Keratinocyte (primary cell): ENCODE data around the gene TMEM106B. TPM values are rescaled to one million over a fixed set of nuclear protein-coding genes. Genes with fewer than 3 reads are reported as not detected.

Experiments used
- DNase-seq: peaks from one replicate; pipeline ENCODE4 v3.0.0-alpha.2; 2011; ENCODE audit warnings: low read depth, missing footprints, low spot score
- FAIRE-seq: peaks from 2 replicates; lab custom pipeline; 2011; peaks lifted over from hg19 to GRCh38; lab: Jason Lieb, UNC
- H2AFZ ChIP-seq: 2 replicates; pipeline ENCODE4 v1.6.0; 2012; ENCODE audit warnings: low read length, control low read depth, inconsistent platforms; ENCODE audit not compliant: control insufficient read depth
- H3K27ac ChIP-seq: 2 replicates; pipeline ENCODE4 v1.5.1; 2011; ENCODE audit warnings: low read length; ENCODE audit not compliant: control insufficient read depth, insufficient read depth
- H3K27me3 ChIP-seq: 3 replicates; pipeline ENCODE4 v1.6.0; 2011; ENCODE audit warnings: low read length; ENCODE audit not compliant: control insufficient read depth, insufficient read depth; ENCODE audit errors: extremely low read depth
- H3K36me3 ChIP-seq, 2 experiments: 2 replicates in 1 of 2; 3 replicates in 1 of 2; pipeline ENCODE4 v1.5.1; 2011; ENCODE audit warnings: low read length in 2 of 2, mild to moderate bottlenecking in 1 of 2; ENCODE audit not compliant: control insufficient read depth in 2 of 2, insufficient read depth in 2 of 2; ENCODE audit errors: extremely low read depth in 1 of 2
- H3K4me1 ChIP-seq: 3 replicates; pipeline ENCODE4 v1.5.1; 2011; ENCODE audit warnings: low read length; ENCODE audit not compliant: control insufficient read depth, insufficient read depth; ENCODE audit errors: extremely low read depth
- H3K4me2 ChIP-seq: 3 replicates; pipeline ENCODE4 v1.6.0; 2011; ENCODE audit warnings: low read depth, low read length; ENCODE audit not compliant: control insufficient read depth, insufficient read depth; ENCODE audit errors: extremely low read depth
- H3K4me3 ChIP-seq, 3 experiments: fragments of 200-600 bp in 1 of 3; sonication (generic) in 1 of 3; 2 replicates in 2 of 3; 3 replicates in 1 of 3; pipeline ENCODE4 v1.5.1; 2011 to 2016; ENCODE audit warnings: low read length in 3 of 3, mild to moderate bottlenecking in 3 of 3, control low read depth in 2 of 3, inconsistent platforms in 1 of 3, low read depth in 1 of 3, mixed read lengths in 1 of 3, mixed run types in 1 of 3, moderate library complexity in 1 of 3; ENCODE audit not compliant: control insufficient read depth in 2 of 3, insufficient read depth in 2 of 3; ENCODE audit errors: extremely low read depth in 1 of 3
- H3K79me2 ChIP-seq: 2 replicates; pipeline ENCODE4 v1.6.0; 2012; ENCODE audit warnings: low read length; ENCODE audit not compliant: control insufficient read depth, insufficient read depth
- H3K9ac ChIP-seq: 3 replicates; pipeline ENCODE4 v1.6.0; 2011; ENCODE audit warnings: low read length; ENCODE audit not compliant: control insufficient read depth, insufficient read depth; ENCODE audit errors: extremely low read depth
- H3K9me1 ChIP-seq: 3 replicates; pipeline ENCODE4 v1.6.0; 2011; ENCODE audit warnings: low read length; ENCODE audit not compliant: control insufficient read depth, insufficient read depth; ENCODE audit errors: extremely low read depth
- H3K9me3 ChIP-seq: 2 replicates; pipeline ENCODE4 v1.5.1; 2012; ENCODE audit warnings: low read depth, low read length; ENCODE audit not compliant: control insufficient read depth
- H4K20me1 ChIP-seq: 3 replicates; pipeline ENCODE4 v1.6.0; 2011; ENCODE audit warnings: low read length; ENCODE audit not compliant: control insufficient read depth, insufficient read depth; ENCODE audit errors: extremely low read depth
- CTCF ChIP-seq, 3 experiments: IDR thresholded peaks in 1 of 3; conservative IDR thresholded peaks in 1 of 3; optimal IDR thresholded peaks in 1 of 3; 2 replicates in 2 of 3; 3 replicates in 1 of 3; pipeline versions ENCODE3 to v1.5.1; 2011; ENCODE audit warnings: low read length in 3 of 3, mild to moderate bottlenecking in 3 of 3, moderate library complexity in 2 of 3, control low read depth in 1 of 3, inconsistent platforms in 1 of 3; ENCODE audit not compliant: insufficient read depth in 2 of 3; ENCODE audit errors: extremely low read depth in 1 of 3
- EZH2 ChIP-seq: IDR thresholded peaks from one replicate; pipeline ENCODE4 v1.6.1; 2012; ENCODE audit warnings: inconsistent platforms, mild to moderate bottlenecking, low read length, moderate library complexity
- dilution Hi-C: fragments of 300-500 bp; cut with MboI; formaldehyde crosslinking; loops from one replicate; pipeline ENCODE4 v1.7.0; 2020; ENCODE audit warnings: low sequenced_read_pairs; ENCODE audit not compliant: extremely low pct_ligation_motif_present
- polyA plus RNA-seq, 5 experiments: library from polyadenylated mRNA; depleted of rRNA in 3 of 5; stranded (reverse) in 3 of 5; stranded (forward) in 1 of 5; unstranded in 1 of 5; fragments of >200 nt; gene quantifications; 1 replicate in 1 of 5; 2 replicates in 3 of 5; 3 replicates in 1 of 5; pipeline versions ENCODE4 v1.2.1 to v1.2.3, GENCODE V29; 2011 to 2012; ENCODE audit warnings: missing spikeins in 2 of 5, low read depth in 1 of 5, low replicate concordance in 1 of 5

Gene TMEM106B
- polyA plus RNA-seq, 1 donor (not counting 4 experiments of a cell fraction or from before 2014, with no cell fraction given) = 32.9 TPM

- no peak overlapping the region for H3K4me2 ChIP-seq
- FAIRE-seq (no peak), DNase-seq (no peak)
- H3K27ac ChIP-seq = no peak overlapping the region
- dilution Hi-C loops = no loop called here
- no peaks in the 10 kb centered on the region for H4K20me1 ChIP-seq
- TF ChIP-seq CTCF (optimal IDR thresholded peaks at IDR 0.05 in 1 of 3, IDR thresholded peaks at IDR 0.05 in 1 of 3, conservative IDR thresholded peaks at IDR 0.05 in 1 of 3; ENCODE audit: extremely low read depth in 1 of 3, insufficient read depth in 2 of 3, low read length in 3 of 3) = no peak
- TF ChIP-seq EZH2 = no peak
- no peak overlapping the region for H2AFZ ChIP-seq
- no peaks in the 10 kb centered on the region for H3K79me2 ChIP-seq
- H3K9ac ChIP-seq = no peak overlapping the region
- no peaks in the 10 kb centered on the region for H3K36me3 ChIP-seq
- H3K9me3 ChIP-seq = no peaks in the 10 kb centered on the region
- no peaks in the 10 kb centered on the region for H3K27me3 ChIP-seq
- no peak overlapping the region for H3K4me3 ChIP-seq
- no peaks in the 10 kb centered on the region for H3K4me1 ChIP-seq
- H3K9me1 ChIP-seq = no peaks in the 10 kb centered on the region
Observed at GRCh38 chr7:12239806-12240205, 28.7 kb downstream of the TMEM106B start.

GRCh38 chr7:12244129-12244528, 33.0 kb downstream of the TMEM106B start:
- Histone ChIP-seq H3K4me1 (no peaks in the 10 kb centered on the region), H3K36me3 (no peaks in the 10 kb centered on the region), H3K4me2 (no peak overlapping the region), H3K9ac (no peak overlapping the region), H3K4me3 (no peak overlapping the region), H3K27ac (no peak overlapping the region), H4K20me1 (no peaks in the 10 kb centered on the region), H3K27me3 (no peaks in the 10 kb centered on the region), H3K9me1 (no peaks in the 10 kb centered on the region), H3K9me3 (no peaks in the 10 kb centered on the region), H2AFZ (no peak overlapping the region), H3K79me2 (no peaks in the 10 kb centered on the region)
- DNase-seq (no peak), FAIRE-seq (no peak)
- no peak for TF ChIP-seq EZH2
- peak; percentile 13 to 38 (median 27) for TF ChIP-seq CTCF (optimal IDR thresholded peaks at IDR 0.05 in 1 of 3, IDR thresholded peaks at IDR 0.05 in 1 of 3, conservative IDR thresholded peaks at IDR 0.05 in 1 of 3; ENCODE audit: extremely low read depth in 1 of 3, insufficient read depth in 2 of 3, low read length in 3 of 3)
- dilution Hi-C loops = no loop called here
